Keratinocyte (primary cell): ENCODE measurements around the gene DIPK1B. TPM values are rescaled to one million over a fixed set of nuclear protein-coding genes. Genes with fewer than 3 reads are reported as not detected.

Source experiments
- DNase-seq: peaks from one replicate; pipeline ENCODE4 v3.0.0-alpha.2; 2011; ENCODE audit warnings: low read depth, missing footprints, low spot score
- FAIRE-seq: peaks from 2 replicates; lab custom pipeline; 2011; peaks lifted over from hg19 to GRCh38; lab: Jason Lieb, UNC
- H2AFZ ChIP-seq: 2 replicates; pipeline ENCODE4 v1.6.0; 2012; ENCODE audit warnings: low read length, control low read depth, inconsistent platforms; ENCODE audit not compliant: control insufficient read depth
- H3K27ac ChIP-seq: 2 replicates; pipeline ENCODE4 v1.5.1; 2011; ENCODE audit warnings: low read length; ENCODE audit not compliant: control insufficient read depth, insufficient read depth
- H3K27me3 ChIP-seq: 3 replicates; pipeline ENCODE4 v1.6.0; 2011; ENCODE audit warnings: low read length; ENCODE audit not compliant: control insufficient read depth, insufficient read depth; ENCODE audit errors: extremely low read depth
- H3K36me3 ChIP-seq, 2 experiments: 2 replicates in 1 of 2; 3 replicates in 1 of 2; pipeline ENCODE4 v1.5.1; 2011; ENCODE audit warnings: low read length in 2 of 2, mild to moderate bottlenecking in 1 of 2; ENCODE audit not compliant: control insufficient read depth in 2 of 2, insufficient read depth in 2 of 2; ENCODE audit errors: extremely low read depth in 1 of 2
- H3K4me1 ChIP-seq: 3 replicates; pipeline ENCODE4 v1.5.1; 2011; ENCODE audit warnings: low read length; ENCODE audit not compliant: control insufficient read depth, insufficient read depth; ENCODE audit errors: extremely low read depth
- H3K4me2 ChIP-seq: 3 replicates; pipeline ENCODE4 v1.6.0; 2011; ENCODE audit warnings: low read depth, low read length; ENCODE audit not compliant: control insufficient read depth, insufficient read depth; ENCODE audit errors: extremely low read depth
- H3K4me3 ChIP-seq, 3 experiments: fragments of 200-600 bp in 1 of 3; sonication (generic) in 1 of 3; 2 replicates in 2 of 3; 3 replicates in 1 of 3; pipeline ENCODE4 v1.5.1; 2011 to 2016; ENCODE audit warnings: low read length in 3 of 3, mild to moderate bottlenecking in 3 of 3, control low read depth in 2 of 3, inconsistent platforms in 1 of 3, low read depth in 1 of 3, mixed read lengths in 1 of 3, mixed run types in 1 of 3, moderate library complexity in 1 of 3; ENCODE audit not compliant: control insufficient read depth in 2 of 3, insufficient read depth in 2 of 3; ENCODE audit errors: extremely low read depth in 1 of 3
- H3K79me2 ChIP-seq: 2 replicates; pipeline ENCODE4 v1.6.0; 2012; ENCODE audit warnings: low read length; ENCODE audit not compliant: control insufficient read depth, insufficient read depth
- H3K9ac ChIP-seq: 3 replicates; pipeline ENCODE4 v1.6.0; 2011; ENCODE audit warnings: low read length; ENCODE audit not compliant: control insufficient read depth, insufficient read depth; ENCODE audit errors: extremely low read depth
- H3K9me1 ChIP-seq: 3 replicates; pipeline ENCODE4 v1.6.0; 2011; ENCODE audit warnings: low read length; ENCODE audit not compliant: control insufficient read depth, insufficient read depth; ENCODE audit errors: extremely low read depth
- H3K9me3 ChIP-seq: 2 replicates; pipeline ENCODE4 v1.5.1; 2012; ENCODE audit warnings: low read depth, low read length; ENCODE audit not compliant: control insufficient read depth
- H4K20me1 ChIP-seq: 3 replicates; pipeline ENCODE4 v1.6.0; 2011; ENCODE audit warnings: low read length; ENCODE audit not compliant: control insufficient read depth, insufficient read depth; ENCODE audit errors: extremely low read depth
- EZH2 ChIP-seq: IDR thresholded peaks from one replicate; pipeline ENCODE4 v1.6.1; 2012; ENCODE audit warnings: inconsistent platforms, mild to moderate bottlenecking, low read length, moderate library complexity
- dilution Hi-C: fragments of 300-500 bp; cut with MboI; formaldehyde crosslinking; loops from one replicate; pipeline ENCODE4 v1.7.0; 2020; ENCODE audit warnings: low sequenced_read_pairs; ENCODE audit not compliant: extremely low pct_ligation_motif_present
- polyA plus RNA-seq, 5 experiments: library from polyadenylated mRNA; depleted of rRNA in 3 of 5; stranded (reverse) in 3 of 5; stranded (forward) in 1 of 5; unstranded in 1 of 5; fragments of >200 nt; gene quantifications; 1 replicate in 1 of 5; 2 replicates in 3 of 5; 3 replicates in 1 of 5; pipeline versions ENCODE4 v1.2.1 to v1.2.3, GENCODE V29; 2011 to 2012; ENCODE audit warnings: missing spikeins in 2 of 5, low read depth in 1 of 5, low replicate concordance in 1 of 5
- TF ChIP-seq, protein P1 (sequence below), 3 experiments: IDR thresholded peaks in 1 of 3; conservative IDR thresholded peaks in 1 of 3; optimal IDR thresholded peaks in 1 of 3; 2 replicates in 2 of 3; 3 replicates in 1 of 3; pipeline versions ENCODE3 to v1.5.1; 2011; ENCODE audit warnings: low read length in 3 of 3, mild to moderate bottlenecking in 3 of 3, moderate library complexity in 2 of 3, control low read depth in 1 of 3, inconsistent platforms in 1 of 3; ENCODE audit not compliant: insufficient read depth in 2 of 3; ENCODE audit errors: extremely low read depth in 1 of 3

DIPK1B gene
- polyA plus RNA-seq, 1 donor (not counting 4 experiments of a cell fraction or from before 2014, with no cell fraction given) = not detected

DNA sequence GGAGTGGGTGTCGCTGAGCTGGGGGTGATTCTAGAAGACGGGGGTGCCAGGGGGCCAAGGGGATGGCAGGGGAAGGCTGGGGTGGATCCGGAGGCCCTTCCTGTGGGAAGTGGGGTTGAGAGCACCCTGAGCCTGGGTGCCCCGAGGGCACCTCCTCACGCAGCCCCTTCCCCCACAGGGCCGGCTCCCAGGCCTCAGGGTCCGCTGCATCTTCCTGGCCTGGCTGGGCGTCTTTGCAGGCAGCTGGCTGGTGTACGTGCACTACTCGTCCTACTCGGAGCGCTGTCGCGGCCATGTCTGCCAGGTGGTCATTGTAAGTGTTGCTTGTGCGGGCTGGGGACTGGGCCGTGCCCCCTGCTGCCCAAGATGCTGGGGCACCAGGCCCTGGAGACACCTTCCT is 5.0 kb downstream of the DIPK1B start:
- Histone ChIP-seq H4K20me1 (peaks cover 13% of the 10 kb centered on the region), H3K9me1 (peaks cover under 1% of the 10 kb centered on the region), H3K4me1 (peaks cover 14% of the 10 kb centered on the region), H3K4me2 (no peak overlapping the region), H3K9ac (no peak overlapping the region), H3K79me2 (no peaks in the 10 kb centered on the region), H2AFZ (no peak overlapping the region), H3K27me3 (peaks cover 13% of the 10 kb centered on the region), H3K9me3 (no peaks in the 10 kb centered on the region), H3K27ac (no peak overlapping the region), H3K36me3 (peaks cover 0 to under 1% of the 10 kb centered on the region in 2 experiments), H3K4me3 (no peak overlapping the region)
- dilution Hi-C loops = no loop called here
- no peak for FAIRE-seq
- no peak for DNase-seq
- no peak for TF ChIP-seq EZH2
- TF ChIP-seq, protein P1, sequence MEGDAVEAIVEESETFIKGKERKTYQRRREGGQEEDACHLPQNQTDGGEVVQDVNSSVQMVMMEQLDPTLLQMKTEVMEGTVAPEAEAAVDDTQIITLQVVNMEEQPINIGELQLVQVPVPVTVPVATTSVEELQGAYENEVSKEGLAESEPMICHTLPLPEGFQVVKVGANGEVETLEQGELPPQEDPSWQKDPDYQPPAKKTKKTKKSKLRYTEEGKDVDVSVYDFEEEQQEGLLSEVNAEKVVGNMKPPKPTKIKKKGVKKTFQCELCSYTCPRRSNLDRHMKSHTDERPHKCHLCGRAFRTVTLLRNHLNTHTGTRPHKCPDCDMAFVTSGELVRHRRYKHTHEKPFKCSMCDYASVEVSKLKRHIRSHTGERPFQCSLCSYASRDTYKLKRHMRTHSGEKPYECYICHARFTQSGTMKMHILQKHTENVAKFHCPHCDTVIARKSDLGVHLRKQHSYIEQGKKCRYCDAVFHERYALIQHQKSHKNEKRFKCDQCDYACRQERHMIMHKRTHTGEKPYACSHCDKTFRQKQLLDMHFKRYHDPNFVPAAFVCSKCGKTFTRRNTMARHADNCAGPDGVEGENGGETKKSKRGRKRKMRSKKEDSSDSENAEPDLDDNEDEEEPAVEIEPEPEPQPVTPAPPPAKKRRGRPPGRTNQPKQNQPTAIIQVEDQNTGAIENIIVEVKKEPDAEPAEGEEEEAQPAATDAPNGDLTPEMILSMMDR (optimal IDR thresholded peaks at IDR 0.05 in 1 of 3, IDR thresholded peaks at IDR 0.05 in 1 of 3, conservative IDR thresholded peaks at IDR 0.05 in 1 of 3; ENCODE audit: extremely low read depth in 1 of 3, insufficient read depth in 2 of 3, low read length in 3 of 3) = no peak

DNA sequence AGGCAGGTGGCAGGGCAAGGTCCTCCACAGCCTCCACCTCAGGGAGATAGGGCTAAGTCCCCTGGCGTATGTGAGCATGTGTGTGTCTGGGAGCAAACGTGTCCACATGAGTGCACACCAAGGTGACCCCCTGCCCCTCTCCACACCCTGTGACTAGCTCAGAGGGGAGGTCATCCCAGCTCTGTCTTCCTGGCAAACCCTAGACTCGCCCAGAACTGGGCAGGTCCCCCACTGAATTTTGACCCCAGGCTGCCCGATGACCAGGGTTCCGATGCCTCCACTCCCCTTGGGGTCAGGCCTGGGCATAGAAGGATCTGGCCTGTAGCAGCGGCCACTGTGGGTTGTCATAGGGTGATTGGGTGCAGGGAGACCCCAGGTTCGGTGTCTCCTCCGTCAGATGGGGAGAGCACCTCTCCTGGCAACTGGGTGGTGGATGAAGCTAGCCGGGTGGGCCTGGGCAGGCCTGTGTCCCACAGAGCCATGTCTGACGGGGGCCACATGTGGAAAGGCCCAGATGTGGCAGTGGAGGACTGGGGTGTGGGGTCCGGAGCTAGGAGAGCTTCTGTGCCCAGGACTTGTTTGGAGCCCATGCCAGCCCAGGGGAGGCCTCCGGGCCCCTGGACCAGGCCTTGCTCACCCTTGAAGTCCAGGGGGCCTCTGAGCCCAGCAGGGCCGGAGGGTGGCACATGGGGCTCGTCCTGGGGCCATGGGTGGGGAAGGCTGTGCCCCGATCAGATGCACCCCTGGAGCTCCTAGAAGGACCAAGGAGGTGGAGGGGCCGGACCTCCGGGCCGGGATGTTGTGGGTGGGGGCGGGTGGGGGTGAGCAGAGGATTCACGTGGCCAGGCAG is 6.2 kb downstream of the DIPK1B start:
- H3K9me3 ChIP-seq = no peaks in the 10 kb centered on the region
- peaks cover 3% of the 10 kb centered on the region for H3K9me1 ChIP-seq
- dilution Hi-C loops = no loop called here
- H3K4me2 ChIP-seq = no peak overlapping the region
- FAIRE-seq (no peak), DNase-seq (no peak)
- no peak for TF ChIP-seq EZH2
- TF ChIP-seq, protein P1 (optimal IDR thresholded peaks at IDR 0.05 in 1 of 3, IDR thresholded peaks at IDR 0.05 in 1 of 3, conservative IDR thresholded peaks at IDR 0.05 in 1 of 3; ENCODE audit: extremely low read depth in 1 of 3, insufficient read depth in 2 of 3, low read length in 3 of 3) = no peak
- no peak overlapping the region for H3K9ac ChIP-seq
- H3K4me3 ChIP-seq = no peak overlapping the region
- no peaks in the 10 kb centered on the region for H3K79me2 ChIP-seq
- H3K27ac ChIP-seq = no peak overlapping the region
- no peak overlapping the region for H2AFZ ChIP-seq
- peaks cover 2 to 8% of the 10 kb centered on the region in 2 experiments for H3K36me3 ChIP-seq
- peaks cover 24% of the 10 kb centered on the region for H4K20me1 ChIP-seq
- peaks cover 19% of the 10 kb centered on the region for H3K4me1 ChIP-seq
- H3K27me3 ChIP-seq = peaks cover 5% of the 10 kb centered on the region
